SH-SY5Y (cell line): ENCODE data around the gene TSSK3.

Experiments
- GATA2 ChIP-seq: IDR thresholded peaks from 2 replicates; pipeline ENCODE4 v1.6.1; 2011; ENCODE audit warnings: mild to moderate bottlenecking, low read depth, low read length
- GATA3 ChIP-seq: IDR thresholded peaks from 2 replicates; pipeline ENCODE4 v1.6.1; 2011; ENCODE audit warnings: low read depth, mild to moderate bottlenecking, low read length, moderate library complexity

DNA sequence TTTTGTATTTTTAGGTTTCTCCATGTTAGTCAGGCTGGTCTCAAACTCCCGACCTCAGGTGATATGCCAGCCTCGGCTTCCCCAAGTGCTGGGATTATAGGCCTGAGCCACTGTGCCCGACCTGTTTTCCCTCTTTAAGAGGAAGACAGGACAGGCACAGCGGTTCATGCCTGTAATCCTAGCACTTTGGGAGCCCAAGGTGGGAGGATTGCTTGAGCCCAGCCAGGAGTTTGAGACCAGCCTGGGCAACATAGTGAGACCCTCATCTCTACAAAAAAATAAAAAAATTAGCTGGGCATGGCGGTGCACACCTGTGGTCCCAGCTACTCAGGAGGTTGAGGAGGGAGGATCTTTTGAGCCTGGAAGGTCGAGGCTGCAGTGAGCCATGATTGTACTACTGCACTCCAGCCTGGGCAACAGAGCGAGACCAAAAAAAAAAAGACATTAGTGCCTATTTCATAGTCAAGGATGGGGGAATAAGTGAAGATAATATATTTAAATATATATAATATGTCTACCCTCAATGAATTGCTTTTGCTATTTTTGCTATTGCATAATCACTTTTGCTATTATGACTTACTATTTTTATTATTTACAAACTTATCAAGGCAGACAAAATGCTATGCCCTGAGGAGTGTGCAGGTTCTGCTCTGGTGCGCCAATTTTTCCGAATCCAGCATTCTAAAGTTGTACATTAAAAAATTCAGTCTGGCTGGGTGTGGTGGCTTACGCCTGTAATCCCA, 44.0 kb upstream of the TSSK3 start:
- TF ChIP-seq GATA3: no peak
- no peak for TF ChIP-seq GATA2
